AG04450 (cell line): ENCODE data around the gene ISCA2. TPM values are rescaled to one million over a fixed set of nuclear protein-coding genes. Genes with fewer than 3 reads are reported as not detected.

ENCODE experiments used
- CTCF ChIA-PET: fragments of 300-600, 350-600 bp; formaldehyde crosslinking; extraction: SDS; loops from one replicate; lab custom pipeline; 2022; ENCODE audit warnings: antibody characterized with exemption, inconsistent platforms; lab: Charles Lee
- POLR2A ChIA-PET: fragments of 350-600 bp; formaldehyde crosslinking; extraction: SDS; loops from one replicate; lab custom pipeline; 2021; ENCODE audit warnings: antibody characterized with exemption, inconsistent platforms; lab: Yijun Ruan, JAX
- DNase-seq: peaks from one replicate; pipeline ENCODE4 v3.0.0-alpha.2; 2011; ENCODE audit warnings: low read depth, low spot score
- H3K27ac ChIP-seq: one replicate; pipeline ENCODE4 v1.5.1; 2012; ENCODE audit warnings: low read depth, low read length, control low read depth
- H3K27me3 ChIP-seq: one replicate; pipeline ENCODE4 v1.6.0; 2012; ENCODE audit warnings: low read length; ENCODE audit not compliant: control insufficient read depth, insufficient read depth
- H3K4me3 ChIP-seq: 2 replicates; pipeline ENCODE4 v1.5.1; 2011; ENCODE audit warnings: mild to moderate bottlenecking, low read depth, low read length, control low read depth
- H3K9me3 ChIP-seq: 2 replicates; pipeline ENCODE4 v1.5.1; 2012; ENCODE audit warnings: low read length; ENCODE audit not compliant: control insufficient read depth, insufficient read depth
- polyA plus RNA-seq: library from polyadenylated mRNA; depleted of rRNA; stranded (reverse); fragments of >200 nt; gene quantifications from 2 replicates; pipeline ENCODE4 v1.2.3, GENCODE V29; 2011; rRNA removed
- TF ChIP-seq, protein P1 (sequence below): IDR thresholded peaks from 2 replicates; pipeline ENCODE4 v1.5.1; 2011; ENCODE audit warnings: low read depth, low read length, control low read depth, inconsistent platforms

The ISCA2 gene
- polyA plus RNA-seq, 1 experiment, result 45.6 TPM

DNA sequence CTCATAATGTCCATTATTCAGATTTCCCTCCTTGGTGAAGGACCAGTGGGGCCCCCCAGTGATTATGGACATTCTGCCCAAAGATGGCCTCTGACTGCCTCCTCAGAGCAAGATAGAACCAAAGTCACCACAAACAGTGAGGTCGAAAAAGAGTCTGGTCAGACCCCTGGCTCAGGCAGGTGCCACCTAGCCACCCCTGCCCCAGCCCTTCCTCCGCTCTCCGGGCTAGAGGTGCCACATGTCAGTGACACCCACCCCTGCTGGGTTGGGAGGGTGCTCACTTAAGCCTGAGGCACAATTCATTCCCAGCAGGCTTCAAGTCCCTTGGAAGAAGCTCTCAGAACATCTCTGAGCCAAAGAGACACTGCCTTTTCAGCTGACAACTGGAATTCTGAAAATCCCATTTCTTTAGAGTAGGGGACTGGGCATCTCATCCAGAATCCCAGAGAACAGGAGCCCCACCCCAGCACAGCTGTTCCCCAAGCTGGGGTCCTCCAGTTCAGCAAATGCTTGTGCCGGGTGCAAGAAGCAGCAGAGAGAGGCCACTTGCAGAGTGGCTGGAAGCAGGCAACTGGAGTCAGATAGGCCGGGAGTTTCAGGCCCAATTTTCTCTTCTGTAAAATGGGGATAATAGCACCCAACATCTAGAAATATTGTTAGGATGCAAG is 50.3 kb downstream of the ISCA2 start:
- no peak for DNase-seq
- CTCF ChIA-PET, result interaction anchor here (0.6 to 1.7 kb wide), 3 partner anchors 22 to 220 kb away, joined by 3 to 4 read pairs (median 4); no protein-coding TSS in a partner anchor

DNA sequence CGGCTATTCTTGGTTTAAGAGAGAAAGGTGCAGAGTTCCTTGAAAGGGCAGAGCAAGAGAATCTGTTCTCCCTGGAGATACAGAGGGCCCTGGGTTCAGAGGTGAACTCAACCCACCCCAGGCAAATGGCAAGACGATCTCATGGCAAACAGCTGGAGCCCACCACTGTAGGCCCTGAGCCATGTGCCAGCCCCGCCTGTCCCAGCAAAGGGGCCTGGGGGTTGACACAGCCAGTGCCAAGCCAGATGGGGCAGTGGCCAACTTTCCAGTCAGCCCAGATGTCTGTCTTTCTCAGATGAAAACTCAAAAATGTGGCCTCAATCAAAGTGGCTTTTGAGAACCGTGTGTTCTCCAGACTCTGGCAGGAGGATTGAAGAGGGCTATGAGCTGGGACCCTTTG is 51.8 kb downstream of the ISCA2 start:
- no peaks in the 10 kb centered on the region for H3K27me3 ChIP-seq
- TF ChIP-seq, protein P1, sequence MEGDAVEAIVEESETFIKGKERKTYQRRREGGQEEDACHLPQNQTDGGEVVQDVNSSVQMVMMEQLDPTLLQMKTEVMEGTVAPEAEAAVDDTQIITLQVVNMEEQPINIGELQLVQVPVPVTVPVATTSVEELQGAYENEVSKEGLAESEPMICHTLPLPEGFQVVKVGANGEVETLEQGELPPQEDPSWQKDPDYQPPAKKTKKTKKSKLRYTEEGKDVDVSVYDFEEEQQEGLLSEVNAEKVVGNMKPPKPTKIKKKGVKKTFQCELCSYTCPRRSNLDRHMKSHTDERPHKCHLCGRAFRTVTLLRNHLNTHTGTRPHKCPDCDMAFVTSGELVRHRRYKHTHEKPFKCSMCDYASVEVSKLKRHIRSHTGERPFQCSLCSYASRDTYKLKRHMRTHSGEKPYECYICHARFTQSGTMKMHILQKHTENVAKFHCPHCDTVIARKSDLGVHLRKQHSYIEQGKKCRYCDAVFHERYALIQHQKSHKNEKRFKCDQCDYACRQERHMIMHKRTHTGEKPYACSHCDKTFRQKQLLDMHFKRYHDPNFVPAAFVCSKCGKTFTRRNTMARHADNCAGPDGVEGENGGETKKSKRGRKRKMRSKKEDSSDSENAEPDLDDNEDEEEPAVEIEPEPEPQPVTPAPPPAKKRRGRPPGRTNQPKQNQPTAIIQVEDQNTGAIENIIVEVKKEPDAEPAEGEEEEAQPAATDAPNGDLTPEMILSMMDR, result no peak
- H3K4me3 ChIP-seq, result no peak overlapping the region
- POLR2A ChIA-PET, result no interaction called here
- CTCF ChIA-PET, result interaction anchor here (1.0 to 1.7 kb wide), 2 partner anchors 44 to 64 kb away, joined by 4 read pairs; no protein-coding TSS in a partner anchor
- H3K27ac ChIP-seq, result no peak overlapping the region
- no peaks in the 10 kb centered on the region for H3K9me3 ChIP-seq
- DNase-seq, result no peak

More for the DNA sequence above, 50.3 kb downstream of the ISCA2 start:
- Histone ChIP-seq H3K4me3 (no peak overlapping the region), H3K27ac (no peak overlapping the region), H3K9me3 (no peaks in the 10 kb centered on the region), H3K27me3 (no peaks in the 10 kb centered on the region)
- TF ChIP-seq, protein P1, result no peak
- POLR2A ChIA-PET, result no interaction called here

DNA sequence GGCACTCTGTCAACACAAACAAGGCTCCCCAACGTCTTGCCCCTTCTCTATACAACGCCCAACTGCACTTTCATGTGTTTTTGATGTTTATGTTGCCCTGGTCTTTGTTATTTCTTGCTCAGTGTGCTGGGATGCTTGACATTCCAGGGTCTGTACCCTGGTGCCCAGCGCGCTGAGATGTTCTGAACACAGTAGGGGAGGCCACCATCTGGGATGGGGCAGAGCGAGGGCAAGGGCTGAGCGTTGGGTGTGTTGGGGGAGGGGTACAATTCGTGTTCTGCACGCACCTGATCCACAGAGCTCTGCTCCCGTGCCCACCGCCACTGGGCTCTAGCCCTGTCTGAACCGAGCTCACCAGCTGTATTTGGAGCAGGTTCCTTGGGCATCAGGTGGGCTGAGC is 52.9 kb downstream of the ISCA2 start:
- TF ChIP-seq, protein P1, result no peak
- H3K4me3 ChIP-seq, result no peak overlapping the region
- POLR2A ChIA-PET, result no interaction called here
- H3K9me3 ChIP-seq, result no peaks in the 10 kb centered on the region
- H3K27ac ChIP-seq, result no peak overlapping the region
- CTCF ChIA-PET, result interaction anchor here (1.0 kb wide), 1 partner anchor 63 kb away, joined by 4 read pairs; no protein-coding TSS in a partner anchor
- no peak for DNase-seq
- no peaks in the 10 kb centered on the region for H3K27me3 ChIP-seq

Other genes with a start within 250 kb of the ISCA2 start
- 13.3 and 14.7 TPM in 2 replicates for gene ABCD4, start 190.8 kb upstream of the ISCA2 start, polyA plus RNA-seq
- not detected in 2 replicates for gene VRTN, start 145.3 kb upstream of the ISCA2 start, polyA plus RNA-seq
- not detected in 2 replicates for gene SYNDIG1L, start 67.6 kb upstream of the ISCA2 start, polyA plus RNA-seq
- 197 and 248 TPM in 2 replicates for gene NPC2, start 460 bp upstream of the ISCA2 start, polyA plus RNA-seq
- gene LTBP2, start 118.5 kb downstream of the ISCA2 start, polyA plus RNA-seq, result 44.3 and 61.8 TPM in 2 replicates
- gene AREL1, start 219.3 kb downstream of the ISCA2 start, polyA plus RNA-seq, result 51.8 and 55.3 TPM in 2 replicates
- 61.3 and 78.5 TPM in 2 replicates for gene FCF1, start 219.4 kb downstream of the ISCA2 start, polyA plus RNA-seq